NCI-H2107 (cell line): Measurements from ENCODE around the gene CROCC2.
"Not testable (repeated sequence)": the region's sequence is repeated elsewhere in the genome, so short reads cannot be mapped to it uniquely, and the experiment has no call there.

ENCODE experiments used
- DNase-seq: peaks from one replicate; lab custom pipeline; 2025; lab: John Stamatoyannopoulos, UW

Gene CROCC2

GRCh38 chr2:240966906-240967680 is 61.0 kb downstream of the CROCC2 start:
- DNase-seq = no peak

- no peak for DNase-seq
Observed at GRCh38 chr2:240967681-240968621, 61.8 kb downstream of the CROCC2 start.

GRCh38 chr2:240968731-240969624 is 62.8 kb downstream of the CROCC2 start:
- DNase-seq = no peak

GRCh38 chr2:240970104-240970503 is 64.0 kb downstream of the CROCC2 start:
- no peak for DNase-seq

- no peak for DNase-seq
Observed at GRCh38 chr2:240970816-240971215, 64.7 kb downstream of the CROCC2 start.

GRCh38 chr2:240972201-240972600 is 66.1 kb downstream of the CROCC2 start:
- DNase-seq = no peak

GRCh38 chr2:240972636-240973521 is 66.7 kb downstream of the CROCC2 start:
- no peak for DNase-seq

GRCh38 chr2:240974771-240975572 is 68.8 kb downstream of the CROCC2 start:
- DNase-seq = no peak

GRCh38 chr2:240975903-240976302 is 69.8 kb downstream of the CROCC2 start:
- DNase-seq = not testable (repeated sequence)

- no peak for DNase-seq
Observed at GRCh38 chr2:240981280-240981679, 75.1 kb downstream of the CROCC2 start.

- no peak for DNase-seq
Observed at GRCh38 chr2:240981871-240982800, 76.0 kb downstream of the CROCC2 start.

GRCh38 chr2:240982821-240983281 is 76.7 kb downstream of the CROCC2 start:
- DNase-seq = no peak

GRCh38 chr2:240983361-240983995 is 77.3 kb downstream of the CROCC2 start:
- DNase-seq = no peak

GRCh38 chr2:240983996-240984498 is 77.9 kb downstream of the CROCC2 start:
- no peak for DNase-seq

- DNase-seq = no peak
Observed at GRCh38 chr2:240985881-240986786, 80.0 kb downstream of the CROCC2 start.

- no peak for DNase-seq
Observed at GRCh38 chr2:240986787-240987411, 80.8 kb downstream of the CROCC2 start.

- no peak for DNase-seq
Observed at GRCh38 chr2:240987588-240987987, 81.5 kb downstream of the CROCC2 start.
